ENCODE data around the gene BCKDK. TPM values are rescaled to one million over a fixed set of nuclear protein-coding genes. Genes with fewer than 3 reads are reported as not detected.

The BCKDK gene
- total RNA-seq, 2 experiments from 2014 or later: 4.3 to 5.8 TPM

DNA sequence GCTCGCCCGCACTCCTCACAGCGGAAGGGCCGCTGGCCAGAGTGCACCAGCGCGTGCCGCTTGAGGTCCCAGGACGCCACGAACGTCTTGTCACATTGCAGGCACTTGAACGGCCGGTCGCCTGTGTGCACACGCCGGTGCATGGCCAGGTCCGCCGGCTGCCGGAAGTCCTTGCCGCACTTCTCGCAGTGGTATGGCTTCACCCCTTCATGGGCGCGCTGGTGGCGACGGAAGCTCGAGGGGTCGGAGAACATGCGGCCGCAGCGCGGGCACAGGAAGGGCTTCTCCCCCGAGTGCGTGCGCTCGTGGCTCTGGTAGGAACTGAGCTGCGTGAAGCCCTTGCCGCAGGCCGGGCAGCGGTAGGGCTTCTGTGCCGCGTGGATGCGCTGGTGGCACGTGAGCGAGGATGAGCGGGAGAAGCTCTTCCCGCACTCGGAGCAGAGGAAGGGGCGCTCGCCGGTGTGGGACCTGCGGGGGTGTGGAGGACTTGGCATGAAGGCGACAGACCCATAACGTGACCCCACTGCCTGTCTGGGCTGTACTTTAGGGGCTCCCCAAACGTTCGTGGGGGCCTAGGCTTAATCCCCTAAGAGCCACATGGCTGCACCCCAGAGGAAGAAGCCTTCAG lies 46.3 kb upstream of the BCKDK start:
- Histone ChIP-seq H3K36me3 (ENCODE audit: insufficient read depth, low read length) (peaks cover 17% of the 10 kb centered on the region), H3K4me3 (ENCODE audit: low read length) (no peak overlapping the region), H3K9me3 (ENCODE audit: control insufficient read depth in 1 of 2, insufficient read depth in 1 of 2, low read length in 2 of 2) (no peaks in the 10 kb centered on the region), H3K27ac (ENCODE audit: low read depth in 1 of 2, low read length in 2 of 2) (no peak overlapping the region), H3K4me1 (ENCODE audit: insufficient read depth, low read length) (peaks cover 53% of the 10 kb centered on the region), H3K27me3 (ENCODE audit: control insufficient read depth in 1 of 2, insufficient read depth in 2 of 2, low read length in 2 of 2) (no peaks in the 10 kb centered on the region)
- Mint-ChIP-seq H3K27ac (no peak overlapping the region), H3K9me3 (no peaks in the 10 kb centered on the region), H3K4me3 (no peak overlapping the region), H3K27me3 (no peaks in the 10 kb centered on the region), H3K4me1 (ENCODE audit: low read depth) (peaks cover 37% of the 10 kb centered on the region), H3K36me3 (ENCODE audit: low read depth) (peaks cover 36% of the 10 kb centered on the region)
- ChIA-PET CTCF (interaction anchor here (0.7 kb wide), 1 partner anchor 217 kb away, joined by 3 read pairs; no protein-coding TSS in a partner anchor), POLR2A (no interaction called here)
- intact Hi-C loops (cut with DNase I, micrococcal nuclease): no loop called here
- ATAC-seq (ENCODE audit: poor library complexity) (no peak), DNase-seq (peak in 1 of 14 experiments; percentile 17)
- no peak for TF ChIP-seq CTCF (IDR thresholded peaks at IDR 0.05)

DNA sequence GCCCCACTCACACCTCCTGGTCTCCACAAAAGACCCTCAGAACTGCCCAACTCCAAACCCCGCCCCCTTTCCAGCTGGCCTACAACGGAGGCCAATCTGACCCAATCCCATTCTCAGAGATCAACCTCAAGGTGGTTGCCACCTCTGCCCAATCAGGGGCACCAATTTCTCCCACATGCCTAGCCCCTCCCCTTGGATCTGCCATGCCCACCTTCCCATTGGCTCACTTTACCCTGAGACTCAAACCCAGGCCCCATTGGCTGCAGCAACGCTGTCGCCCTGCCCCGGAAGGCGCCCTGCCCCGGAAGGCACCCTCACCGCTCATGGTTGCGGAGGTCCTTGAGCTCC lies 44.7 kb upstream of the BCKDK start:
- POLR2A ChIA-PET: interaction anchor here (0.7 kb wide), 1 partner anchor 110 kb away, joined by 3 read pairs; no protein-coding TSS in a partner anchor
- no peak for TF ChIP-seq CTCF (IDR thresholded peaks at IDR 0.05)
- Histone ChIP-seq H3K27me3 (ENCODE audit: control insufficient read depth in 1 of 2, insufficient read depth in 2 of 2, low read length in 2 of 2) (no peaks in the 10 kb centered on the region), H3K4me1 (ENCODE audit: insufficient read depth, low read length) (peaks cover 53% of the 10 kb centered on the region), H3K9me3 (ENCODE audit: control insufficient read depth in 1 of 2, insufficient read depth in 1 of 2, low read length in 2 of 2) (no peaks in the 10 kb centered on the region), H3K4me3 (ENCODE audit: low read length) (peak overlapping the region; percentile 19), H3K27ac (ENCODE audit: low read depth in 1 of 2, low read length in 2 of 2) (no peak overlapping the region), H3K36me3 (ENCODE audit: insufficient read depth, low read length) (peaks cover 17% of the 10 kb centered on the region)
- DNase-seq (no peak), ATAC-seq (ENCODE audit: poor library complexity) (no peak)
- H3K9me3 Mint-ChIP-seq: no peaks in the 10 kb centered on the region
- H3K4me3 Mint-ChIP-seq: no peak overlapping the region
- H3K36me3 Mint-ChIP-seq (ENCODE audit: low read depth): peaks cover 36% of the 10 kb centered on the region
- no peak overlapping the region for H3K27ac Mint-ChIP-seq
- H3K4me1 Mint-ChIP-seq (ENCODE audit: low read depth): peaks cover 37% of the 10 kb centered on the region
- H3K27me3 Mint-ChIP-seq: no peaks in the 10 kb centered on the region
- intact Hi-C loops (cut with DNase I, micrococcal nuclease): no loop called here
- CTCF ChIA-PET: no interaction called here

DNA sequence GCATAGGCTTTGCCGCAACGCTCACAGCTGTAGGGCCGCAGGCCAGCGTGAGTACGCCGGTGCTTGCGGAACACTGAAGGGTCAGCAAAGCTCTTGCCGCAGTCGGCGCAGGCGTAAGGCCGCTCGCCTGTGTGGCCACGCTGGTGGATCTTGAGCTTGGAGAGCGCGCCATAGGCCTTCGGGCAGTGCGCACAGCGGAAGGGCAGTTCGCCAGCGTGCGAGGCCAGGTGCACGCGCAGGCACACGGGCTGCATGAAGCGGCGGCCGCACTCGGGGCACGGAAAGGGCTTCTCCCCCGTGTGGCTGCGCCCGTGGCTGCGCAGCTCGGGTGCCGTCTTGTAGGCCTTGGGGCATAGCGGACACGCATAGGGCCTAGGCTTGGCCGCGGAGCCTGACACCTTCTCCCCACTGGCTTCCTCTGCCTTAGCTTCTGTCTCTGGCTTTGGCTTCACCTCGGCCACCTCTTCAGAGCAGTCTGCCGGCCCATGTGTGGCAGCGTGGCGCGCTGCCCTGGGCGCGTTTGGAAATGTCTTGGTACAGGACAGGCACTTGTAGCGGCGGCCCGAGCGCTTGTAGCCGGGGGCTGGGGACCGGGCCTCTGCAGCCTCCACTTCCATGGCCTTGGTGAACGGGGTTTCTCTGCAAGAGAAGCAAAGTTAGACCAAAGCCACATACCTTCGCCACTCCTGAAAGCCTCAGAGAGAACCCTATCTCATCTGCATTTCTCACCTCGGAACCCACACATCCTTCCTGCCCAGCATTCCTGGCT lies 44.2 kb upstream of the BCKDK start:
- Mint-ChIP-seq H3K36me3 (ENCODE audit: low read depth) (peaks cover 36% of the 10 kb centered on the region), H3K27me3 (no peaks in the 10 kb centered on the region), H3K27ac (peak overlapping the region; percentile 72), H3K9me3 (no peaks in the 10 kb centered on the region), H3K4me1 (ENCODE audit: low read depth) (peaks cover 42% of the 10 kb centered on the region), H3K4me3 (peak overlapping the region; percentile 58)
- TF ChIP-seq CTCF (IDR thresholded peaks at IDR 0.05): no peak
- Histone ChIP-seq H3K27me3 (ENCODE audit: control insufficient read depth in 1 of 2, insufficient read depth in 2 of 2, low read length in 2 of 2) (no peaks in the 10 kb centered on the region), H3K9me3 (ENCODE audit: control insufficient read depth in 1 of 2, insufficient read depth in 1 of 2, low read length in 2 of 2) (no peaks in the 10 kb centered on the region), H3K27ac (ENCODE audit: low read depth in 1 of 2, low read length in 2 of 2) (no peak overlapping the region), H3K4me3 (ENCODE audit: low read length) (peak overlapping the region; percentile 19), H3K36me3 (ENCODE audit: insufficient read depth, low read length) (peaks cover 17% of the 10 kb centered on the region), H3K4me1 (ENCODE audit: insufficient read depth, low read length) (peaks cover 53% of the 10 kb centered on the region)
- intact Hi-C loops (cut with DNase I, micrococcal nuclease): no loop called here
- ChIA-PET POLR2A (interaction anchor here (0.6 to 1.4 kb wide), 3 partner anchors 10 to 734 kb away, joined by 3 to 12 read pairs (median 3); partner anchors contain the start of genes ZNF646 and ZNF668), CTCF (no interaction called here)
- peak; percentile 48 for ATAC-seq (ENCODE audit: poor library complexity)
- peak in 4 of 14 experiments; percentile 13 to 68 (median 48) for DNase-seq

Measured in CD4-positive, alpha-beta T cell (primary cell).